IMR-90 (cell line): ENCODE results near the gene PGBD5. TPM values are rescaled to one million over a fixed set of nuclear protein-coding genes. Genes with fewer than 3 reads are reported as not detected.

Source experiments
- ATAC-seq: fragments of 200-7000 bp; cut with Tn5 transposase; 2 replicates; pipeline ENCODE4 v1.9.1; 2020; ENCODE audit warnings: low read depth, mild to moderate bottlenecking, moderate library complexity
- BruUV-seq: library from RNA; stranded (reverse); fragments of 400-500 nt; replicated peaks from 2 replicates; lab custom pipeline; 2021; lab: Mats Ljungman, UMichigan
- CTCF ChIA-PET: fragments of 300-600 bp; formaldehyde crosslinking; extraction: SDS; loops from one replicate; lab custom pipeline; 2021; ENCODE audit warnings: antibody characterized with exemption; lab: Yijun Ruan, JAX
- POLR2A ChIA-PET: fragments of 300-600 bp; sonication (Branson Sonifier 250); formaldehyde crosslinking; loops from one replicate; lab custom pipeline; 2022; ENCODE audit warnings: antibody characterized with exemption; ENCODE audit not compliant: unreplicated experiment; lab: Charles Lee
- DNase-seq: peaks from one replicate; pipeline ENCODE4 v3.0.0; 2013
- H2AFZ ChIP-seq: replicated peaks from 2 replicates; pipeline ENCODE3; 2013; ENCODE audit warnings: low read length, mild to moderate bottlenecking; ENCODE audit not compliant: poor library complexity
- H2AK5ac ChIP-seq: 2 replicates; pipeline ENCODE4 v1.6.1; 2013; ENCODE audit warnings: low read depth, low read length, inconsistent platforms
- H2AK9ac ChIP-seq: replicated peaks from 2 replicates; pipeline ENCODE3; 2013; ENCODE audit warnings: mild to moderate bottlenecking, low read depth, low read length, moderate library complexity; ENCODE audit not compliant: poor library complexity
- H2BK120ac ChIP-seq: 2 replicates; pipeline ENCODE4 v1.6.1; 2013; ENCODE audit warnings: low read depth, low read length, inconsistent platforms
- H2BK15ac ChIP-seq: 3 replicates; pipeline ENCODE4 v1.6.1; 2013; ENCODE audit warnings: low read depth, low read length, inconsistent platforms
- H2BK20ac ChIP-seq: 2 replicates; pipeline ENCODE4 v1.6.1; 2013; ENCODE audit warnings: low read depth, mild to moderate bottlenecking, inconsistent platforms, low read length, moderate library complexity
- H2BK5ac ChIP-seq: 2 replicates; pipeline ENCODE4 v1.6.1; 2013; ENCODE audit warnings: mild to moderate bottlenecking, low read depth, low read length, inconsistent platforms; ENCODE audit not compliant: poor library complexity, severe bottlenecking
- H3K14ac ChIP-seq: replicated peaks from 2 replicates; pipeline ENCODE4 v1.6.1; 2013; ENCODE audit warnings: low read depth, low read length, inconsistent platforms
- H3K18ac ChIP-seq: 2 replicates; pipeline ENCODE4 v1.6.1; 2013; ENCODE audit warnings: low read depth, low read length, control low read depth
- H3K23ac ChIP-seq: 2 replicates; pipeline ENCODE4 v1.6.1; 2013; ENCODE audit warnings: low read depth, low read length, inconsistent platforms
- H3K27ac ChIP-seq: 2 replicates; pipeline ENCODE4 v1.5.1; 2013; ENCODE audit warnings: mild to moderate bottlenecking, control low read depth, low read length; ENCODE audit not compliant: insufficient read depth
- H3K27me3 ChIP-seq: 2 replicates; pipeline ENCODE4 v1.6.1; 2013; ENCODE audit warnings: low read length; ENCODE audit not compliant: control insufficient read depth, insufficient read depth
- H3K36me3 ChIP-seq: 2 replicates; pipeline ENCODE4 v1.6.1; 2013; ENCODE audit warnings: low read length, mixed read lengths; ENCODE audit not compliant: control insufficient read depth, insufficient read depth
- H3K4ac ChIP-seq: 2 replicates; pipeline ENCODE4 v1.6.1; 2013; ENCODE audit warnings: low read depth, low read length, inconsistent platforms
- H3K4me1 ChIP-seq: 2 replicates; pipeline ENCODE4 v1.6.1; 2013; ENCODE audit warnings: low read length, mixed read lengths; ENCODE audit not compliant: control insufficient read depth, insufficient read depth
- H3K4me2 ChIP-seq: 2 replicates; pipeline ENCODE4 v1.6.1; 2013; ENCODE audit warnings: low read depth, mild to moderate bottlenecking, control low read depth, low read length, moderate library complexity
- H3K4me3 ChIP-seq: 2 replicates; pipeline ENCODE4 v1.5.1; 2013; ENCODE audit warnings: low read depth, mild to moderate bottlenecking, control low read depth, low read length, moderate library complexity; ENCODE audit not compliant: insufficient read depth
- H3K56ac ChIP-seq: 2 replicates; pipeline ENCODE4 v1.6.1; 2013; ENCODE audit warnings: low read length, inconsistent platforms; ENCODE audit not compliant: insufficient read depth; ENCODE audit errors: extremely low read depth
- H3K79me1 ChIP-seq, 2 experiments: 2 replicates each; pipeline ENCODE4 v1.6.1; 2013; ENCODE audit warnings: low read length in 2 of 2, inconsistent platforms in 1 of 2, low read depth in 1 of 2
- H3K9ac ChIP-seq: 2 replicates; pipeline ENCODE4 v1.6.1; 2013; ENCODE audit warnings: low read depth, low read length, control low read depth
- H3K9me1 ChIP-seq: 2 replicates; pipeline ENCODE4 v1.6.1; 2013; ENCODE audit warnings: low read length, inconsistent platforms; ENCODE audit not compliant: insufficient read depth
- H3K9me3 ChIP-seq: 2 replicates; pipeline ENCODE4 v1.6.1; 2013; ENCODE audit warnings: low read length; ENCODE audit not compliant: control insufficient read depth, insufficient read depth
- H4K20me1 ChIP-seq: 2 replicates; pipeline ENCODE4 v1.6.1; 2013; ENCODE audit warnings: low read length, inconsistent platforms; ENCODE audit not compliant: insufficient read depth
- H4K5ac ChIP-seq: 2 replicates; pipeline ENCODE4 v1.6.1; 2013; ENCODE audit warnings: mild to moderate bottlenecking, low read depth, low read length, control low read depth
- H4K8ac ChIP-seq, 2 experiments: 2 replicates each; pipeline ENCODE4 v1.6.1; 2013; ENCODE audit warnings: low read depth in 2 of 2, low read length in 2 of 2, control low read depth in 1 of 2, inconsistent platforms in 1 of 2
- H4K91ac ChIP-seq: 2 replicates; pipeline ENCODE4 v1.6.1; 2013; ENCODE audit warnings: low read depth, low read length, inconsistent platforms; ENCODE audit not compliant: insufficient read depth
- BHLHE40 ChIP-seq: fragments of 150-350 bp; IDR thresholded peaks from 2 replicates; pipeline ENCODE4 v1.6.1; 2016; ENCODE audit warnings: mild to moderate bottlenecking, low read depth, low read length
- CEBPB ChIP-seq: IDR thresholded peaks from 2 replicates; pipeline ENCODE4 v1.6.1; 2012; ENCODE audit warnings: low read depth, low read length, improper control_type of control experiment
- CHD1 ChIP-seq: IDR thresholded peaks from 2 replicates; pipeline ENCODE4 v1.6.1; 2012; ENCODE audit warnings: low read depth, low read length, improper control_type of control experiment
- CTCF ChIP-seq: conservative IDR thresholded peaks from 2 replicates; pipeline ENCODE4 v1.5.1; 2012; ENCODE audit warnings: mild to moderate bottlenecking, low read depth, low read length, improper control_type of control experiment
- ELK1 ChIP-seq: fragments of 150-350 bp; IDR thresholded peaks from 2 replicates; pipeline ENCODE4 v1.6.1; 2016; ENCODE audit warnings: low read depth, mild to moderate bottlenecking, low read length, moderate library complexity, borderline replicate concordance
- FOS ChIP-seq: fragments of 150-350 bp; IDR thresholded peaks from 2 replicates; pipeline ENCODE4 v1.6.1; 2016; ENCODE audit warnings: low read depth, low read length
- MAFK ChIP-seq: IDR thresholded peaks from 2 replicates; pipeline ENCODE4 v1.6.1; 2012; ENCODE audit warnings: low read depth, low read length, improper control_type of control experiment
- MAZ ChIP-seq: IDR thresholded peaks from 2 replicates; pipeline ENCODE4 v1.6.1; 2012; ENCODE audit warnings: low read depth, mild to moderate bottlenecking, low read length, improper control_type of control experiment, moderate library complexity, borderline replicate concordance
- MXI1 ChIP-seq: IDR thresholded peaks from 2 replicates; pipeline ENCODE4 v1.6.1; 2012; ENCODE audit warnings: low read depth, mild to moderate bottlenecking, low read length, moderate library complexity, borderline replicate concordance
- NFE2L2 ChIP-seq: fragments of 150-350 bp; IDR thresholded peaks from 2 replicates; pipeline ENCODE4 v1.6.1; 2016; ENCODE audit warnings: low read depth, mild to moderate bottlenecking, low read length
- POLR2A ChIP-seq: IDR thresholded peaks from 2 replicates; pipeline ENCODE4 v1.6.1; 2012; ENCODE audit warnings: mild to moderate bottlenecking, low read depth, low read length
- RAD21 ChIP-seq: IDR thresholded peaks from 2 replicates; pipeline ENCODE4 v1.6.1; 2012; ENCODE audit warnings: low read length, improper control_type of control experiment
- RCOR1 ChIP-seq: IDR thresholded peaks from 2 replicates; pipeline ENCODE4 v1.6.1; 2012; ENCODE audit warnings: mild to moderate bottlenecking, low read length, improper control_type of control experiment; ENCODE audit not compliant: insufficient replicate concordance
- RFX5 ChIP-seq: IDR thresholded peaks from 2 replicates; pipeline ENCODE4 v1.8.0; 2012; ENCODE audit warnings: low read depth, mild to moderate bottlenecking, low read length, moderate library complexity
- SMC3 ChIP-seq: fragments of 150-350 bp; IDR thresholded peaks from 2 replicates; pipeline ENCODE4 v1.6.1; 2016; ENCODE audit warnings: low read depth, mild to moderate bottlenecking, antibody characterized with exemption, low read length, moderate library complexity
- USF2 ChIP-seq: fragments of 150-350 bp; IDR thresholded peaks from 2 replicates; pipeline ENCODE4 v1.6.1; 2017; ENCODE audit warnings: mild to moderate bottlenecking, antibody characterized with exemption, low read length, low read depth
- WGBS, 2 experiments: methylation state at CpG; one replicate each; pipeline versions ENCODE4 v1.1.5 to v1.1.7; 2013; ENCODE audit warnings: missing lambda C conversion rate in 2 of 2; ENCODE audit not compliant: insufficient read length in 1 of 2; ENCODE audit errors: extremely low coverage in 2 of 2; 5-methylcytosine and 5-hydroxymethylcytosine counted together
- dilution Hi-C: fragments of 300-500 bp; cut with HindIII; formaldehyde crosslinking; loops from one replicate; pipeline ENCODE4 v1.14.3; 2018; ENCODE audit warnings: low sequenced_read_pairs; ENCODE audit not compliant: unreplicated experiment
- in situ Hi-C: fragments of 300-500 bp; cut with MboI; formaldehyde crosslinking; loops from 3 replicates; pipeline ENCODE4 v1.14.3; 2019; ENCODE audit warnings: low sequenced_read_pairs, inconsistent platforms, mixed read lengths
- intact Hi-C: fragments of 100-400 bp; cut with micrococcal nuclease; formaldehyde crosslinking; loops from 2 replicates; pipeline ENCODE4 v1.10.0; 2022
- polyA plus RNA-seq, 3 experiments: library from polyadenylated mRNA; depleted of rRNA; stranded (reverse); fragments of >200 nt; gene quantifications; 2 replicates each; pipeline ENCODE4 v1.2.3, GENCODE V29; 2012; ENCODE audit warnings: low replicate concordance in 1 of 3
- total RNA-seq: library from RNA; depleted of rRNA; stranded (reverse); fragments of >200 nt; gene quantifications from 2 replicates; pipeline ENCODE4 v1.2.3, GENCODE V29; 2012

PGBD5 gene
- total and polyA plus RNA-seq, 2 of the 4 experiments (the other 2 are of a cell fraction): 0.18 to 0.36 TPM

GRCh38 chr1:230381585-230381984 is 44.5 kb downstream of the PGBD5 start:
- ATAC-seq (no peak), DNase-seq (no peak)
- H4K20me1 ChIP-seq: no peaks in the 10 kb centered on the region
- H4K91ac ChIP-seq: no peak overlapping the region
- H4K8ac ChIP-seq: no peak overlapping the region
- no peak for TF ChIP-seq ELK1
- no peak for TF ChIP-seq USF2
- no peak for TF ChIP-seq CTCF
- TF ChIP-seq RAD21: no peak
- TF ChIP-seq RFX5: no peak
- TF ChIP-seq MXI1: no peak
- no peak for TF ChIP-seq NFE2L2
- TF ChIP-seq SMC3: no peak
- TF ChIP-seq RCOR1: no peak
- TF ChIP-seq POLR2A: no peak
- no peak for TF ChIP-seq CEBPB
- no peak for TF ChIP-seq MAFK
- TF ChIP-seq BHLHE40: no peak
- TF ChIP-seq MAZ: no peak
- no peak for TF ChIP-seq FOS
- TF ChIP-seq CHD1: no peak
- no peak overlapping the region for H2BK20ac ChIP-seq
- H2BK5ac ChIP-seq: no peak overlapping the region
- no peak overlapping the region for H3K9ac ChIP-seq
- no peak overlapping the region for H2BK15ac ChIP-seq
- H3K4me2 ChIP-seq: no peak overlapping the region
- no TSS peak for BruUV-seq
- no peaks in the 10 kb centered on the region for H3K9me1 ChIP-seq
- H3K36me3 ChIP-seq: no peaks in the 10 kb centered on the region
- 50% methylated on average over 5 of the region's 6 CpGs; no CpG with 5 or more reads in 1 of the 2 experiments for WGBS, 2 experiments
- CTCF ChIA-PET: no interaction called here
- H2AFZ ChIP-seq: no peak overlapping the region
- no peak overlapping the region for H3K4me3 ChIP-seq
- no peak overlapping the region for H3K27ac ChIP-seq
- no peak overlapping the region for H3K56ac ChIP-seq
- POLR2A ChIA-PET: no interaction called here
- H4K5ac ChIP-seq: no peak overlapping the region
- H3K23ac ChIP-seq: no peak overlapping the region
- no peak overlapping the region for H2BK120ac ChIP-seq
- dilution Hi-C loops: no loop called here
- no peaks in the 10 kb centered on the region for H3K27me3 ChIP-seq
- H3K18ac ChIP-seq: no peak overlapping the region
- H2AK9ac ChIP-seq: no peak overlapping the region
- no peak overlapping the region for H3K14ac ChIP-seq
- H3K4ac ChIP-seq: no peak overlapping the region
- peaks cover 15% of the 10 kb centered on the region for H3K9me3 ChIP-seq
- H3K4me1 ChIP-seq: no peaks in the 10 kb centered on the region
- in situ Hi-C loops: no loop called here
- no peak overlapping the region for H2AK5ac ChIP-seq
- H3K79me1 ChIP-seq: no peaks in the 10 kb centered on the region
- intact Hi-C loops: no loop called here
